HL-60 (cell line): ENCODE results near the gene SLC35F3.

ENCODE experiments used
- CTCF ChIP-seq: IDR thresholded peaks from one replicate; pipeline ENCODE4 v1.5.1; 2011; ENCODE audit warnings: low read length, control low read depth, inconsistent platforms; ENCODE audit not compliant: insufficient read depth
- POLR2AphosphoS5 ChIP-seq: IDR thresholded peaks from 2 replicates; pipeline ENCODE4 v1.6.1; 2012; ENCODE audit warnings: low read depth
- REST ChIP-seq: IDR thresholded peaks from 2 replicates; pipeline ENCODE4 v1.6.1; 2012; ENCODE audit warnings: low read depth; ENCODE audit not compliant: insufficient replicate concordance

- TF ChIP-seq POLR2AphosphoS5 (no peak), CTCF (no peak), REST (no peak)
These were observed 42.2 kb downstream of the SLC35F3 start for GRCh38 chr1:233946724-233947123.
